Activated CD4-positive, alpha-beta memory T cell treated with anti-CD3 and anti-CD28 coated beads for 36 hours (primary cell): Measurements from ENCODE around the gene PLAAT3. TPM values are rescaled to one million over a fixed set of nuclear protein-coding genes. Genes with fewer than 3 reads are reported as not detected.
"Not testable (repeated sequence)": the region's sequence is repeated elsewhere in the genome, so short reads cannot be mapped to it uniquely, and the experiment has no call there.

Experiments
- CTCF ChIA-PET: fragments of 350-600 bp; sonication (Branson Sonifier 250); formaldehyde crosslinking; loops from one replicate; lab custom pipeline; 2021; ENCODE audit warnings: antibody characterized with exemption, inconsistent platforms; lab: Charles Lee
- POLR2A ChIA-PET: fragments of 350-600 bp; sonication (Branson Sonifier 250); formaldehyde crosslinking; loops from one replicate; lab custom pipeline; 2021; ENCODE audit warnings: antibody characterized with exemption; lab: Charles Lee
- DNase-seq: peaks from one replicate; pipeline ENCODE4 v3.0.0-alpha.2; 2020
- H3K27ac Mint-ChIP-seq: one replicate; pipeline ENCODE4 v1.8.0; 2021; ENCODE audit warnings: mixed read lengths
- H3K27me3 Mint-ChIP-seq: one replicate; pipeline ENCODE4 v1.8.0; 2021; ENCODE audit warnings: mixed read lengths
- H3K36me3 Mint-ChIP-seq: one replicate; pipeline ENCODE4 v1.8.0; 2021; ENCODE audit warnings: mixed read lengths
- H3K4me1 Mint-ChIP-seq: one replicate; pipeline ENCODE4 v1.8.0; 2021; ENCODE audit warnings: low read depth, mixed read lengths
- H3K4me3 Mint-ChIP-seq: one replicate; pipeline ENCODE4 v1.8.0; 2021; ENCODE audit warnings: mild to moderate bottlenecking, mixed read lengths
- H3K9me3 Mint-ChIP-seq: one replicate; pipeline ENCODE4 v1.8.0; 2021; ENCODE audit warnings: mixed read lengths
- intact Hi-C: fragments of 100-400 bp; cut with micrococcal nuclease; formaldehyde crosslinking; loops from one replicate; pipeline ENCODE4 v1.15.1; 2023
- total RNA-seq, 2 experiments: library from RNA; stranded (reverse); gene quantifications; one replicate each; pipeline ENCODE4 v1.2.3, GENCODE V29; 2021

The PLAAT3 gene
- total RNA-seq, 2 experiments from 2014 or later, result 10.3 to 10.4 TPM

DNA sequence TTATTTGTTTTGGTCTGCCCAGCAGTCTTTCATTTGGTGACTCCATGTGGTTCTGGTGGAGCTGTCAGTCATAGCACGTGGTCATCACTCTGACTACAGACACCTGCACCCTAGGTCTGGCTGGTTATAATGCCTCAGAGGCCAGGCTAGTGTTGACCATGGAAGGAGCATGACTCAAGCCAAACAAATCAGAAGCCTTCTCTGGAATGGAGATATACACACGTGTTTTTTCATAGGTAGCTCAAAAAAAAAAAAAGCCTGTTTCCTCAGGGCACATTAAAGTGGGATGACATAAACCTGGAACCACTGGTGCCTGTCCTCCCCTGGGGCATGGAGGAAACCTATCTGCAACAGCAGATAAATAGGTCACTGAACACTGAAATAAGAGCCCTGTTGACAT is 8.1 kb upstream of the PLAAT3 start:
- ChIA-PET POLR2A (no interaction called here), CTCF (interaction anchor here (1.1 to 3.5 kb wide), 3 partner anchors 15 to 144 kb away, joined by 3 to 18 read pairs (median 4); no protein-coding TSS in a partner anchor)
- intact Hi-C loops, result no loop called here
- Mint-ChIP-seq H3K4me1 (peaks cover 5% of the 10 kb centered on the region), H3K36me3 (no peaks in the 10 kb centered on the region), H3K27ac (no peak overlapping the region), H3K9me3 (no peaks in the 10 kb centered on the region), H3K4me3 (no peak overlapping the region), H3K27me3 (no peaks in the 10 kb centered on the region)
- DNase-seq, result no peak

DNA sequence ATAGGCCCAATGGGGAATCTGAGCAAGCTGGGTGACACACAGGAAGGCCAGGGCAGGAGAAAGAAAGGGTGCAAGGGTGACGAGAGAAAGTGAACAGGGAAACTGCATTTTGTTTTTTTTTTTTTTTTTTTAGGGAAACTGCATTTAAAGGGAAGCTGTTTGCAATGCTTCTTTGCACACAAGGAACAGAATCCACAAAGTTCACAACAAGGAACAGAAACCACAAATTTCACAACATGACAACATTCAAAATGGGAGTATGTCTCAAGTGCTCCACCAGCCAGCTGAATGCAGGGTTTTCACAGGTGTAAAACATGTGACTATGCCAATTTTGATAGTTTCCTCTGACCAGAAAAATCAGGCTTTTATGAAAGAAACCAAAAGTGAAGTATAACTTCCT is 6.8 kb upstream of the PLAAT3 start:
- Mint-ChIP-seq H3K27me3 (no peaks in the 10 kb centered on the region), H3K27ac (no peak overlapping the region), H3K36me3 (no peaks in the 10 kb centered on the region), H3K4me3 (no peak overlapping the region), H3K4me1 (peaks cover 5% of the 10 kb centered on the region), H3K9me3 (no peaks in the 10 kb centered on the region)
- intact Hi-C loops, result no loop called here
- DNase-seq, result no peak
- ChIA-PET CTCF (interaction anchor here (1.0 to 1.4 kb wide), 2 partner anchors 18 to 142 kb away, joined by 3 to 4 read pairs; no protein-coding TSS in a partner anchor), POLR2A (no interaction called here)

DNA sequence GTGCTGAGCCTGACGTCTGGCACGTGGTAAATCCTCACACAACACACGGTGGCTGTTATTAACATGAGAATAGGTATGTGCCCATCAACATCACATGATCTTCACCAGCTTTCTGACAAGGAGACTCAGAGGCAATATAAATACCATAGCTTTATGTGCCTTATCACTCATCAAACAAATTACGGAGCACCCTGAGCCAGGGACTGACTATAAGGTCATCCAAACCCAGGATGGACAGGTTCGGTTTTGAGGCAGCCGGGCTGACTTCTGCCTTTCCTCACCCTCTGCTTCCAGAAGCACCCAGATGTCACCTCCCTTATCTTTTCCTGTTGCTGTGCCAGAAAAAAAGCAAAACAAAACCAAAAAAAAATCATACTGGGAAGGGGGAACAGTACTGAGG is 5.7 kb upstream of the PLAAT3 start:
- peaks cover 5% of the 10 kb centered on the region for H3K4me1 Mint-ChIP-seq
- no peak overlapping the region for H3K27ac Mint-ChIP-seq
- no peaks in the 10 kb centered on the region for H3K9me3 Mint-ChIP-seq
- no peak for DNase-seq
- CTCF ChIA-PET, result interaction anchor here (0.6 to 1.4 kb wide), 3 partner anchors 16 to 141 kb away, joined by 3 to 5 read pairs (median 4); no protein-coding TSS in a partner anchor
- no peaks in the 10 kb centered on the region for H3K27me3 Mint-ChIP-seq
- intact Hi-C loops, result no loop called here
- H3K4me3 Mint-ChIP-seq, result no peak overlapping the region
- H3K36me3 Mint-ChIP-seq, result no peaks in the 10 kb centered on the region
- POLR2A ChIA-PET, result no interaction called here

DNA sequence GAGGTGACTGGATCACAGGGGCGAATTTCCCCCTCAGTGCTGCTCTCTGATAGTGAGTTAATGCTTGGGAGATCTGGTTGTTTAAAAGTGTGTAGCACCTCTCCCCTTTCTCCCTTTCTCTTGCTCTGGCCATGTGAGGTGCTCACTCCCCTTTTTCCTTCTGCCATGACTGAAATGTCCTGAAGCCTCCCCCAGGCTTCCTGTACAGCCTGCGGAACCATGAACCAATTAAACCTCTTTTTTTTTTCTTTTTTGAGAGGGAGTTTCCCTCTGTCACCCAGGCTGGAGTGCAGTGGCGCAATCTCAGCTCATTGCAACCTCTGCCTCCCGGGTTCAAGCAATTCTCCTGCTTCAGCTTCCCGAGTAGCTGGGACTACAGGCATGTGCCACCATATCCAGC is 3.5 kb upstream of the PLAAT3 start:
- CTCF ChIA-PET, POLR2A ChIA-PET, H3K27me3 Mint-ChIP-seq, H3K4me3 Mint-ChIP-seq, H3K9me3 Mint-ChIP-seq, H3K36me3 Mint-ChIP-seq, H3K27ac Mint-ChIP-seq, DNase-seq, intact Hi-C loops: not testable (repeated sequence)
- H3K4me1 Mint-ChIP-seq, result peaks cover 11% of the 10 kb centered on the region

DNA sequence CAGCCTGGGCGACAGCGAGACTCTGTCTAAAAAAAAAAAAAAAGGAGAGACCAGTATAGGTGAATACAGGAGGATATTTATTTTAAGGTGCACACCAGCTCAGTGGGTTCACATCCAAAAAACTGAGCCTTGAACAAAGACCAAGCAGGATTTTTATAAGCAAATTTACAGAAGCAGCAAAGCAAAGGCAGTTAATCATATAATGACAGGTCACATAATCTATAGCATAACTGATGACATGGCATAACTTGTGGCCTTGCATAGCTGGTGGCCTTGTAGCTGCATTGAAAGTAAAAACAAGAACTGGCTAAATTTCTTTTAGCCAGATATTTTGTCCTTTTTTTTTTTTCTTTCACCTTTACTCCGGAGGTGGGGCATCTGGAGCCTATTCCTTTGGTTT is 2.7 kb upstream of the PLAAT3 start:
- CTCF ChIA-PET, result interaction anchor here (1.0 kb wide), 1 partner anchor 138 kb away, joined by 5 read pairs; no protein-coding TSS in a partner anchor
- intact Hi-C loops, result no loop called here
- Mint-ChIP-seq H3K4me3 (no peak overlapping the region), H3K36me3 (no peaks in the 10 kb centered on the region), H3K27ac (no peak overlapping the region), H3K27me3 (no peaks in the 10 kb centered on the region), H3K4me1 (peaks cover 11% of the 10 kb centered on the region), H3K9me3 (no peaks in the 10 kb centered on the region)
- POLR2A ChIA-PET, result no interaction called here
- no peak for DNase-seq

DNA sequence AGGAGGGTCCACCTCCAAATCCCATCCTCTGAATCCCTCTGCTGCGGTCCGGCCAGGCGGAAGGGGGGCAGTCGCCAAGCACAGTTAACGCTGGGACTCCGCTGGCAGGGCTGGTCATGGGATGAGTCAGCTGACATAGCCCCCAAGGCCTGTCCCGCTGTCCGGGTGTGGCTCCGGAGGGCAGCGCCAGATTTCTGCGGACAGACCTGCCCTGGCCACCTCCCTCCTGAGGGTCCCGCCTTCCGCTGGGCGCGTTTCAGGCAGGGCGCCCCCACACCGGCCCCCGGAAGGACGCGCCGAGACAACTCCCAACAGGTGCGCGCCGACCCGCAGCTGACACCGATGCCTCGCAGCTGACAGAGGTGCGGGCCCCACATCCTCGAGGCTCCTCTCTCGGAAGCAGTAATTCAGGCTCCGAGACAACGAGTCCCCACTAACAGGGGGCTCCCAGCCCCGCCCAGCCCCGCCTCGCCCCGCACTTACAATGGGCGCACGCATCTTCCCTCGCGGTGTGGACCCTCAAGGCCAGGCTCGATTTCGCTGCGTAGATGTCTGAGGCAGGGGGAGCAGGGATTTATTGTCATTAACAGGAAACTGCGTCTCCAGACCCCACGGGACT is 607 bp downstream of the PLAAT3 start:
- DNase-seq, result peak; percentile 58
- intact Hi-C loops, result loop anchor here (1.0 to 5.0 kb wide), 2 partner anchors 46 to 76 kb away; partner anchors contain the start of gene PLAAT4
- Mint-ChIP-seq H3K9me3 (no peaks in the 10 kb centered on the region), H3K4me1 (peaks cover 22% of the 10 kb centered on the region), H3K27me3 (no peaks in the 10 kb centered on the region), H3K27ac (no peak overlapping the region), H3K4me3 (peak overlapping the region; percentile 74), H3K36me3 (no peaks in the 10 kb centered on the region)
- CTCF ChIA-PET, result interaction anchor here (1.8 kb wide), 1 partner anchor 22 kb away, joined by 5 read pairs; no protein-coding TSS in a partner anchor
- POLR2A ChIA-PET, result no interaction called here

DNA sequence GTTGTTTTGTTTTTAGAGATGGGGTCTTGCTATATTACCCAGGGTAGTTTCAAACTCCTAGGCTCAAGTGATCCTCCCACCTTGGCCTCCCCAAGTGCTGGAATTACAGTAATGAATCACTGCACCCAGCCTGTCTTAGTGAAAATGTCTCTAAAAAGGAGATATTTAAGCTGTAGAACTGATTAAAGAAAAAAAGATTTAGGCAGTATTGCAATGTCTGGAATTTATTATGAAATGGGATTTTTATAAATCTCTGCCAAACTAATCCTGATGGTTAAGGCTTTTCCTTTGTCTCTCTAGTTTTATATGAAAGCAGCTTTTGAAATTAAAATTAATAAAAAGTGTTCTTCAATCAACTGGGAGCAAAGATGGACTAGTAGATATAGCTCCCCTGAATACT is 2.1 kb downstream of the PLAAT3 start:
- H3K9me3 Mint-ChIP-seq, result no peaks in the 10 kb centered on the region
- no peak for DNase-seq
- CTCF ChIA-PET, result interaction anchor here (1.0 to 1.8 kb wide), 2 partner anchors 24 to 126 kb away, joined by 3 to 5 read pairs; no protein-coding TSS in a partner anchor
- no peaks in the 10 kb centered on the region for H3K36me3 Mint-ChIP-seq
- H3K4me3 Mint-ChIP-seq, result no peak overlapping the region
- peaks cover 27% of the 10 kb centered on the region for H3K4me1 Mint-ChIP-seq
- H3K27ac Mint-ChIP-seq, result no peak overlapping the region
- no peaks in the 10 kb centered on the region for H3K27me3 Mint-ChIP-seq
- POLR2A ChIA-PET, result interaction anchor here (0.6 kb wide), 1 partner anchor 106 kb away, joined by 5 read pairs; no protein-coding TSS in a partner anchor
- intact Hi-C loops, result loop anchor here (5.0 kb wide), 1 partner anchor 75 kb away; the partner anchor contains the start of gene PLAAT4

DNA sequence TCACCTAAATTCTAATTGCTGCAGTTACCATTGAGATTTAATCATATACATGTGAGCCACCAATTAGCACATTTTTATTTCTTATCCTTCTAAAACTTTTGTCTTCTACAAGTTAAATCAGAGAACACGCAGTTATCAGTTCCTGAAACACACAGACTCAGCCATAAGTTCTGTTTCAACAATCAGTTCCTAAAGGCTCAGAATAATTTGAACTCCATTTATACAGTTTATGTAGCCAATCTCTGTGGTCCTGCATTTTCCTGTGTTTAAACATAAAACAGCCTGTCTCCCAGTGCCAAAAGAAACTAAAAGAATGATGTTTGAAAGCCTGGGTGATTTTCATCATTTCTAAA is 2.9 kb downstream of the PLAAT3 start:
- H3K4me1 Mint-ChIP-seq, result peaks cover 27% of the 10 kb centered on the region
- CTCF ChIA-PET, result no interaction called here
- no peak overlapping the region for H3K4me3 Mint-ChIP-seq
- intact Hi-C loops, result loop anchor here (5.0 kb wide), 1 partner anchor 74 kb away; the partner anchor contains the start of gene PLAAT4
- DNase-seq, result no peak
- POLR2A ChIA-PET, result no interaction called here
- H3K9me3 Mint-ChIP-seq, result no peaks in the 10 kb centered on the region
- no peaks in the 10 kb centered on the region for H3K36me3 Mint-ChIP-seq
- H3K27me3 Mint-ChIP-seq, result no peaks in the 10 kb centered on the region
- H3K27ac Mint-ChIP-seq, result no peak overlapping the region

DNA sequence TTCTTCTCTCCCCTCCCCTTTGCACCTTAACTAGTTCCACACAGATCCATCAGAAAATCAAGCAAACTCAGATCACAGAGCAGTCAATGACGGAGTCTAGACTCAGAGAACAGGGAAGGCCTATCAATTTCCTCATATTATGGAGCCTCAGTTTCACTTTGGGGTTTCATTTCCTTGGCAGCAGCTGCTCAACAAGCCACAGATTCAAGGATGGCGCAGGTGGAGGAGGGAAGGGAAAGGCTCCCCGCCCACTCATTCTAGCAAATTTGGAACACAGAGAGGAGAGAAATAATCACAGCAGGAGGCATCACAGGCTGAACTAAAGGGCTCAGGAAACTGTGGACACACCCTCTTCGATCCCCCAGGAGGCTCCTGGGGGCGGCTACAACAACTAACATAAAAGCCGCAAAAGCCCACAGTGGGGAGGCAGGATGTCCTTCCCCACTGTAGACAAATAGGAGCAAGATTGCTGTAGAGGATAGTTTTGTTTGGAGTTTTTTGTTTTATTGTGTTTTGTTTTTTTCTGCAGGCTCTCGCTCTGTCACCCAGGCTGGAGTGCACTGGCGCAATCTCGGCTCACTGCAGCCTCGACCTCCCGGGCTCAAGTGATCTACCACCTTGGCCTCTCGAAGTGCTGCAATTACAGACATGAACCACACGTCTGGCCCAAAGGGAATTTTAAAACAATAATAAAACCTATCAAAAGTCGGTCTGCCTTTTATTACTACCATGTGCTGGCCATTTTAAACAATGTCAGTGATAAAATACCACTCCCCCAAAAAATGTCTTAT is 3.4 kb downstream of the PLAAT3 start:
- H3K36me3 Mint-ChIP-seq, result no peaks in the 10 kb centered on the region
- H3K4me1 Mint-ChIP-seq, result peaks cover 27% of the 10 kb centered on the region
- no peak overlapping the region for H3K27ac Mint-ChIP-seq
- no peaks in the 10 kb centered on the region for H3K9me3 Mint-ChIP-seq
- CTCF ChIA-PET, result no interaction called here
- intact Hi-C loops, result loop anchor here (5.0 kb wide), 1 partner anchor 73 kb away; the partner anchor contains the start of gene PLAAT4
- POLR2A ChIA-PET, result no interaction called here
- H3K27me3 Mint-ChIP-seq, result no peaks in the 10 kb centered on the region
- no peak overlapping the region for H3K4me3 Mint-ChIP-seq
- no peak for DNase-seq

DNA sequence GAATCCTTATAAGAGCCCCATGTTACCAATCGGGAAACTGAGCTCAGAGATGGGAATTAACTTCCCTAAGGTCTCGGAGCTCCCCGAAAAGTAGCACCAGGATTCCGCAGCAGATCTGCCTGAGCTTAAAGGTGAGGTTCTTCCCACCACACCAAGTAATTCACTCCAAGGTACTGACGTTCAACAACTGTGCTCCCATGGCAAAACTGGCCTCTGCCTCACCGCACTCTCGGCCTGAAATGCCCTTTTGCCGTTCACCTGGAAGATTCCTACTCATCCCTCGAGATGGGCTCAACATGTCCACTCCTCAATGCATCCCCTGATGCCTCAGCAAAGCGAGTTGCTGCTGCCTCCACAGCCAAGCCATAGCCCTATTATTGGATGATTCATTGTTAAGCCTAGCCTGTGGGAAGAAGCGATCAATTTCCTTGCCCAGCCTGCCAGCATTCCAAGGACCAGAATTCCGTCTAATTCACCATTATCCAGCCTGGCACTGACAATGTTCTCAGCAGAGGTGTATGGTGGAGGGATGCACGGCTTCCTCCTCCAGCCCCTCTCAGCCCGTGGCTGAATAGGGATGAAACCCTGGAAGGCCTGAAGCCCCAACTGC is 4.2 kb downstream of the PLAAT3 start:
- intact Hi-C loops, result loop anchor here (5.0 kb wide), 1 partner anchor 73 kb away; the partner anchor contains the start of gene PLAAT4
- no peaks in the 10 kb centered on the region for H3K27me3 Mint-ChIP-seq
- CTCF ChIA-PET, result no interaction called here
- no peak for DNase-seq
- peaks cover 27% of the 10 kb centered on the region for H3K4me1 Mint-ChIP-seq
- H3K27ac Mint-ChIP-seq, result no peak overlapping the region
- no peak overlapping the region for H3K4me3 Mint-ChIP-seq
- H3K9me3 Mint-ChIP-seq, result no peaks in the 10 kb centered on the region
- POLR2A ChIA-PET, result interaction anchor here (0.6 kb wide), 1 partner anchor 126 kb away, joined by 3 read pairs; no protein-coding TSS in a partner anchor
- no peaks in the 10 kb centered on the region for H3K36me3 Mint-ChIP-seq

DNA sequence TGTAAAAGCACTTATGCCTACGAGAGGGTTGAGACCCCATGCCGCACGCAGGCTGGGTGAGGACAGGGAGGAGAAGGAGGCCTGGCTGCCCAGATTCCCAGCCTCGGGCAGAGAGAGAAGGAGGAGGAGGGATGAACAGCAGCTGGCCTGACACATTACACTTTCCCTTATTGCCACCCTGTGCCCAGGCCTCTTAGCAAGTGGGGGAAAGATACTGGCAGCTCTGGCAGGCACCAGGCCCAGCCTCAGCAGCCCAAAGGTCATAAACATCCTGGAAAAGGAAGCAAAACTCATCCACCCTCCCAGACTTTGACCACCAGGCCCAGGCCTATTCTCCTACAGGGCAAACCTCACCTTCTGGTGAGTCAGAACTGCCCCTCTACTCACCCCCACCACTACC is 4.7 kb downstream of the PLAAT3 start:
- Mint-ChIP-seq H3K27ac (no peak overlapping the region), H3K9me3 (no peaks in the 10 kb centered on the region), H3K4me3 (no peak overlapping the region), H3K4me1 (peaks cover 27% of the 10 kb centered on the region), H3K27me3 (no peaks in the 10 kb centered on the region), H3K36me3 (no peaks in the 10 kb centered on the region)
- CTCF ChIA-PET, result no interaction called here
- POLR2A ChIA-PET, result interaction anchor here (0.6 kb wide), 1 partner anchor 127 kb away, joined by 3 read pairs; no protein-coding TSS in a partner anchor
- intact Hi-C loops, result no loop called here
- no peak for DNase-seq
